Inflammatory macrophage treated with lipopolysaccharide for 4 hours (primary cell): ENCODE results near the gene SLC25A17.
"Not testable (repeated sequence)": the region's sequence is repeated elsewhere in the genome, so short reads cannot be mapped to it uniquely, and the experiment has no call there.

ENCODE experiments used
- DNase-seq: peaks from one replicate; pipeline ENCODE4 v3.0.0-alpha.2; 2020

The SLC25A17 gene

DNA sequence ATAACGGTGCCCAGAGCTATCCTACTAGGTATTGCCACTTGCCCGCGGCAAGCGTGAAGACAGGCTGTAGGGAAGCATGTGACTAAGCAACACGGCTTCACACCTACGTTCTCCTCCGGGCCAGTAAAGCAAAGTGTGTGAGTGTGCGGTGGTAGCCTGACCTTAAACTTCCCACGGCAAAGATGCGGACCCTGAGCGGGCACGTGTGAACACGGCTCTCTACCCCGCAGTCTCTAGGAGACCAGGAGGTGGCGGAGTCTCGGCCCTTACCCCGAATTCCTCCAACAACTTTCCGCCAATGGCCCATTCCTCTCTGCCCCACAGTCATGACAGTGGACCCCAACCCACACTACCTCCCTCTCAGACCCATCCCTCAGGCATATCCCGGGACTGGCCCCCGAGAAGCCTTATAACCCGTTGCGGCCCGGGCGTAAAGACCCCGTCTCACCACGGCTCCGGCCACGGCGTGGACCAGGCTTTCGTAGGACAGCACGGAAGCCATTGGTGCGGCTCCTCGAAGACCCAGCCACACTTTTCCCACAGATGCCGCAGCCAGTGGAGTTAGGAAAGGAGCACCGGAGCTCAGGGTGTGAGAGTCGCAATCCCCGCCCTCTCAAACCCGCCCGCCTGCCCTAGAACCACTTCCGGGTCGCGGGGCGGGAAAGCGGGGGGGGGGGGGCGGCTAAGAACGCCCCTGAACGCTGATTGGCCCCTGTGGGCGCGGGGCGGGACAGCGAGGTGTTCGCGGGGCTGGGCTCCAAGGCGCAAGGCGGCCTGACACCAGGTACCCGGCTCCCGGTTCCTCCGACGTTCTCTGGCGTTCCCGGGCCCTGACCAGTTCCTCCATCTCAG lies at the start of gene SLC25A17:
SLC25A17 (minus strand) TSS at position 600 of the 852 bp plus-strand sequence; CDS start at position 502, 98 bp downstream.
- peak; percentile 83 for DNase-seq

- not testable (repeated sequence) for DNase-seq
Measured at GRCh38 chr22:40868379-40868778, 49.2 kb upstream of the SLC25A17 start.

DNA sequence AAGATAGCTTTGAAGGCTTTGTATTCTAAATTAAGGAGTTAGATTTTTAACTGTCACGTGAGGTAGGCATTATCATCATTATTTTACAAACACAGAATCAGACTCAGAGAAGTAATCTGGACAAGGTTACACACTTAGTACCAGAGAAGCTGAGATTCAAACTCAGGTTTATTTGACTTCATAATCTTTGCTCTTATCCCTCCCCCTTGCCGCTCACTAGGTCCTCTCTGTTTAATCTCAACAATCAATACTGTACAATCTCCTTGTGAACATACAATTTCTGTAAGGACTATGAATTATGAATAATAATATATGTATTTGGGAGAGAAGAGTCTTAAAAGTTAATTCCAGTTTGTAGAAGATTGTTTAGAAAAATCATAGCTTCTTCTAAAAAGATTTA lies 48.0 kb upstream of the SLC25A17 start:
- DNase-seq, result no peak

- peak; percentile 11 for DNase-seq
Measured at GRCh38 chr22:40862537-40862936, 43.4 kb upstream of the SLC25A17 start.

DNA sequence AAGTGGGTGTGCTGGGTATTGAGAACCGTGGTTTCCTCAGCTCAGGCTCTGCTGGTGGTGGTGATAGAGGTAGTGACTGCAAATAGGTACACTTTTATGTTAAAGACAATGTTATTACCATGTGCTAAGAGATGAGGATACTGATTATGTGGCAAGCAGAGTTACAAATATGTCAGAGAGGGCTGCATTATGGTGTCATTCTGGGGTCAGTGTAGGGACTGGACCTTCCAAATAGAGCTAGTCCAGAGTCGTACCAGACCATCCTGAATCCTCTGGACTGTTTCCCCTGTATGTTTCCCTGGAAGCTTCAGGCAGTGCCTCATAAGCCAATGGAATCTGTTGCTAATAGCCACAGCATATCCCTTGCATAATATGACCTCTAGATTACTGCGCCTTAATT lies 42.9 kb upstream of the SLC25A17 start, which contains the start of gene DNAJB7:
DNAJB7 (minus strand) TSS at position 101 of the 400 bp plus-strand sequence. CDS start 119 bp downstream, outside the sequence.
- no peak for DNase-seq

DNA sequence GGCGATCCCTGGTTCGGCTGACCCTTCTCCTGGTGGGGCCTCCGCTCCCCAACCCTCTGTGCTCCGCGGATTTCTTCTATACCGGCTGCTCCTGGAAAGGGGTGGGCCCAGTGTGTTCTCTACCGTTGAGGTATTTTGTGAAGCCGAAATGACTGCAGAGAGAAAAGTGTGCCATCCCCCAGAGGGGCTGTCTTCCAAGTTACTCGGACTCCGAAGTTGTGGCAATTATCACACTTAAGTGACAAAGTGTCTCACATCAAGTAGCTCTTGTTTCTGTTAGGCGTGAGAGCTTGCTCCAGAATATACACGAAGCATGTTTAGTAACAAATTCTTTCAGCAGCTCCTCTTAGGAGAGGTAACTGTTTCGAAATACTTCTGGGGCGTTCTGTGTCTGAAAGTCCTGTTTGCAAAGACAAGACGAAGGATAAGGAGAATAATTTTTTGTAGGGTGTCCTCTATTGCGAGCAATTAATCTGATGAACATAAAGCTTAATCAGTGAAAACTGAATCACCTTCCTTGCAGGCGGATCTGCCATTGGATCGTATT lies 38.2 kb upstream of the SLC25A17 start:
- DNase-seq, result peak; percentile 12

- peak; percentile 98 for DNase-seq
Measured at GRCh38 chr22:40856513-40857308, 37.6 kb upstream of the SLC25A17 start, which contains the start of the genes ST13 and XPNPEP3. ST13 (minus strand) TSS chr22:40856639; CDS start chr22:40856540, 99 bp downstream. XPNPEP3 (plus strand) TSS chr22:40857148; CDS start chr22:40857182, 34 bp downstream.

- DNase-seq, result peak; percentile 57
Measured at GRCh38 chr22:40855979-40856512, 36.9 kb upstream of the SLC25A17 start.

GRCh38 chr22:40855071-40855978 lies 36.2 kb upstream of the SLC25A17 start:
- DNase-seq, result peak; percentile 90

DNA sequence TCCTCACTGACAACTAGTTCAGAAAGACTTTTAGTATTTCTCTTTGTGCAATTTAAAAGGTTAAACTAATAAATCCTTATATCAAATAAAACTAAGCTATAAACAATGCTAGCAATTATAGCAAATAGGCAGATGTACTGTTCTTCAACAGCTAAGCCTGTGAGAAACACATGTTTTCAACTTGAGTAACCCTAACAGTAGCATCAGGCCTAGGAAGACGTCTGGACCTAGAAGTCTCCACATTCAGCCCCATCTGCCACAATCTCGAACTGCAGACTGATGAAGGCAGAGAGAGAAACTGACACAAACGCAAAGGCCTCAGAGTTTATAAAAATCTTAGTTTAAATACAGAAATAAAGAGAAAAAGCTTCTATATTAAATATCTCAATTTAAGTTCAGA lies 34.8 kb upstream of the SLC25A17 start:
- DNase-seq, result no peak

DNA sequence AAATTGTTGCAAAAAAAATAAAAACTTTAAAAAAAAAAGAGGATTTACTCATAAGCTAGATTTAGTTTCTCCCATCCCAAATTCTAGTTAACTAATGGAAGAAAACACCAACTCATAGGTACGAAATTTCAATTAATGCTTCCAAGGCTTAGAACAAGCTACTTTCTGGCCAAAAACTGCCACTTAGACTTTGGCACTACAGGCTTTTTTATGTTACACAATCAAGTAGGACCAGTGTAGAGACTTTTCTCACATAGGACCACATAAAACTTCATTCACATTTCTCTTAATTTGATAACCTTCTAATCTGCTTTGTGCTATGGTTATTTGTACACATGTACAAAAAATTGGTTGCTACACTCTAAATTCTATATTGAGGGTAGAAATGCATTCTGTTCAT lies 34.2 kb upstream of the SLC25A17 start:
- no peak for DNase-seq

DNA sequence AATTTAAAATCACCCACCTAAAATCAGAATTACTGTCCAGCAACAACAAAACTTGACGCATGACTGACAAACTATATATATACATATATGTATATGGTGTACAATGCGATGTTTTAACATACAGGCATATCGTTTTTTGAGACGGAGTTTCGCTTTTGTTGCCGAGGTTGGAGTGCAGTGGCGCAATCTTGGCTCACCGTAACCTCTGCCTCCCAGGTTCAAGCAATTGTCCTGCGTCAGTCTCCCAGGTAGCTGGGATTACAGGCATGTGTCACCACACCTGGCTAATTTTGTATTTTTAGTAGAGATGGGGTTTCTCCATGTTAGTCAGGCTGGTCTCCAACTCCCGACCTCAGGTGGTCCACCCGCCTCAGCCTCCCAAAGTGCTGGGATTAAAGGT lies 26.7 kb upstream of the SLC25A17 start:
- DNase-seq, result not testable (repeated sequence)

GRCh38 chr22:40844951-40845350 lies 25.8 kb upstream of the SLC25A17 start:
- no peak for DNase-seq

DNA sequence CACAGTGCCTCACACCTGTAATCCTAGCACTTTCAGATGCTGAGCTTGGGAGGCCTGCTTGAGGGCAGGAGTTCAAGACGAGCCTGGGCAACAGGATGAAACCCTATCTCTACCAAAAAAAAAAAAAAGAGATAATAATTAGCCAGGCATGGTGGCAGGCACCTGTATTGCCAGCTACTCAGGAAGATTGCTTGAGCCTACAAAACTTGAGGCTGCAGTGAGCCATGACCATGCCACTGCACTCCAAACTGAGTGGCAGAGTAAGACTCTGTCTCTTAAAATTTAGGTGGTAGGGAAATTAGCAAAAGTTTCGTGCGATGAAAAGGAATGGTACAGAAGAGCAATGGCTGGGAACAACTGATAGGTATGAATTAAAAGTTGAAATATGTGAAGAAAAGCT lies 19.3 kb upstream of the SLC25A17 start:
- DNase-seq, result no peak

GRCh38 chr22:40834619-40835018 lies 15.5 kb upstream of the SLC25A17 start:
- no peak for DNase-seq

- no peak for DNase-seq
Measured at GRCh38 chr22:40829131-40829530, 10.0 kb upstream of the SLC25A17 start.

GRCh38 chr22:40826984-40827741 lies 8.0 kb upstream of the SLC25A17 start:
- DNase-seq, result no peak

GRCh38 chr22:40826292-40826691 lies 7.1 kb upstream of the SLC25A17 start:
- DNase-seq, result not testable (repeated sequence)

GRCh38 chr22:40823426-40823825 lies 4.3 kb upstream of the SLC25A17 start:
- DNase-seq, result no peak

GRCh38 chr22:40819599-40820140 lies 524 bp upstream of the SLC25A17 start:
- peak; percentile 12 for DNase-seq
